Astrocyte of the spinal cord (primary cell): ENCODE data around the gene COL23A1.

ENCODE experiments used
- DNase-seq: peaks from one replicate; pipeline ENCODE4 v3.0.0; 2011; ENCODE audit warnings: low read depth, low spot score
- H3K4me3 ChIP-seq: 2 replicates; pipeline ENCODE4 v1.5.1; 2011; ENCODE audit warnings: low read depth, mild to moderate bottlenecking, low read length, moderate library complexity
- in situ Hi-C: cut with HindIII; loops from 2 replicates; pipeline ENCODE4 v1.10.0; 2017; ENCODE audit warnings: low sequenced_read_pairs
- TF ChIP-seq, protein P1 (sequence below): IDR thresholded peaks from 2 replicates; pipeline ENCODE4 v1.5.1; 2012; ENCODE audit warnings: low read depth, mild to moderate bottlenecking, low read length, inconsistent platforms

The COL23A1 gene

DNA sequence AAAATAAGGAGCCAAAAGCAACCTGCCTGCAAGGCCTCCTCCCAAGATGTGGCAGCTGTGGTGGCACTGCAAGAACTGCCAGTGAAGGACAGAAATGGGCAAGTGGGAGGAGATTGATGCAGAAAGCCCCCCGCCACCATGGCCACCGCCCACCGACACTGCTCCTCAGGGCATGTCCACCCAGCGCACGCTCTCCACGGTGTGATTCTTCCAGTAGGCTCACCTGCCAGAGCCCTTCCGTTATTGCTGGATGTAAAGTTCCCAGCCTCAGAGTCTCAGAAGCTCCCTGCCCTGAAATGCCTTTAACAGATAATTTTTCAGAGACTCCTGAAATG, 202.4 kb downstream of the COL23A1 start:
- TF ChIP-seq, protein P1, sequence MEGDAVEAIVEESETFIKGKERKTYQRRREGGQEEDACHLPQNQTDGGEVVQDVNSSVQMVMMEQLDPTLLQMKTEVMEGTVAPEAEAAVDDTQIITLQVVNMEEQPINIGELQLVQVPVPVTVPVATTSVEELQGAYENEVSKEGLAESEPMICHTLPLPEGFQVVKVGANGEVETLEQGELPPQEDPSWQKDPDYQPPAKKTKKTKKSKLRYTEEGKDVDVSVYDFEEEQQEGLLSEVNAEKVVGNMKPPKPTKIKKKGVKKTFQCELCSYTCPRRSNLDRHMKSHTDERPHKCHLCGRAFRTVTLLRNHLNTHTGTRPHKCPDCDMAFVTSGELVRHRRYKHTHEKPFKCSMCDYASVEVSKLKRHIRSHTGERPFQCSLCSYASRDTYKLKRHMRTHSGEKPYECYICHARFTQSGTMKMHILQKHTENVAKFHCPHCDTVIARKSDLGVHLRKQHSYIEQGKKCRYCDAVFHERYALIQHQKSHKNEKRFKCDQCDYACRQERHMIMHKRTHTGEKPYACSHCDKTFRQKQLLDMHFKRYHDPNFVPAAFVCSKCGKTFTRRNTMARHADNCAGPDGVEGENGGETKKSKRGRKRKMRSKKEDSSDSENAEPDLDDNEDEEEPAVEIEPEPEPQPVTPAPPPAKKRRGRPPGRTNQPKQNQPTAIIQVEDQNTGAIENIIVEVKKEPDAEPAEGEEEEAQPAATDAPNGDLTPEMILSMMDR, result no peak
- in situ Hi-C loops, result no loop called here
- H3K4me3 ChIP-seq, result no peak overlapping the region
- no peak for DNase-seq

DNA sequence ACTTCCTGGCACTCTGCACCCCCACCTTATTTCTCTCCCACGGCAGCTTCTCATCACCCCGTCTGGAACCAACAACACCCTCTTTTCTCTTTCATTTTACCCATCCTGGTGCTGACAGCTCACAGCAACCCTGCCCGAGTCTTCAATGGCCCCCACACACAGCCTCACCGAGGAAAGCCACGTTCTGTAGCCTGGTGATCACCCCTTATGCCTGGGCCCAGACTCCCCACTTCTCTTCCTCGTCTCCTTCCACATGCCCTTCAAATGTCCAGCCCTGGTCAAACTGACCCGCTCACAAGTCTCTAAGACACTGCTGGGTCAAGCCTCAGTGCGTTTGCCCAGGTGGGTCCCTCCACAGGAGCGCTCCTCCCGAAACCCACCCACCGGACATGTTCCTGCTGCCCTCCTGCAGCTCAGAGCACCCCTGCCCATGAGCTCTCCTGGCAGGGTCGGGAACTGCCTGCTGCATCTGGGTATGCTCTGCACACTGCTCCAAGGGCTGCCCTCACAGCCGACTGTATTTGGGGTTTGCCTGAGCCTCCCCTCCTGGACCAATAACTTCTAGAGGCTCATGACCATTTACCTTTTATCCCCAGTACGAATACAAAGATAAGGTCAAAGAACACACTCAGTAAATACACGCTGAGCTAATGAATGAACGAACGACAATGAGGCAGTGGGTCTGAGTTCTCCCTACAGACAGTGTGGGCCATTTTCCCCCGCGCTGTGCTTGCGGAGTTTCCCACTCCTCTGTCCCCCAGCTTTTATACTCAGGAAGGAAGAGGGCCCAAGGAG, 202.9 kb downstream of the COL23A1 start:
- DNase-seq, result no peak
- in situ Hi-C loops, result no loop called here
- TF ChIP-seq, protein P1, result no peak
- no peak overlapping the region for H3K4me3 ChIP-seq

DNA sequence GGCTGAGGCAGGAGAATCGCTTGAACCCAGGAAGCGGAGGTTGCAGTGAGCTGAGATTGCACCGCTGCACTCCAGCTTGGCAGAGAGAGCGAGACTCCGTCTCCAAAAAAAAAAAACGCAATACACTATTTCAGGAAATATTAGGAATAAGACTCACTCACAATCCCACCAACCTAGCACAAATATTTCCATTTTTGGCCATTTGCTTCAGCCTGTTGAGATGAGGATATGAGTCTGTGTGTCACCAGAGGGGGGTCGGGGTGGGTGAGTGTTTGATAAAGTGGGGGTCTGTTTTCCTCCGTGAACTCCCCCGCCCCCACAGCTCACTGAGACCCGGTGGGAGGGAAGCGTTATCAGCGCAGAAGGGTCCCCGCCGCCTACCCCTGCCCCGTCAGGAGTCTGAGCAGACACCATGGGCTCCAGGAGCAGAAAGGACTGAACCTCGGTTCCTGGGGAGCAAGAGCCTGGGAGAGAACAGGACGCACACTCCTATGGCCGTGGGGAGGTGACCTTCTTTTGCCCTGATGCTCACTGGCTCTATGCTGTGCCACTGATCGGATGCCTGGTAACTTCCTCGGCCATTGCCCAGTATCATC, 203.8 kb downstream of the COL23A1 start:
- no peak overlapping the region for H3K4me3 ChIP-seq
- in situ Hi-C loops, result no loop called here
- TF ChIP-seq, protein P1, result no peak
- DNase-seq, result no peak

DNA sequence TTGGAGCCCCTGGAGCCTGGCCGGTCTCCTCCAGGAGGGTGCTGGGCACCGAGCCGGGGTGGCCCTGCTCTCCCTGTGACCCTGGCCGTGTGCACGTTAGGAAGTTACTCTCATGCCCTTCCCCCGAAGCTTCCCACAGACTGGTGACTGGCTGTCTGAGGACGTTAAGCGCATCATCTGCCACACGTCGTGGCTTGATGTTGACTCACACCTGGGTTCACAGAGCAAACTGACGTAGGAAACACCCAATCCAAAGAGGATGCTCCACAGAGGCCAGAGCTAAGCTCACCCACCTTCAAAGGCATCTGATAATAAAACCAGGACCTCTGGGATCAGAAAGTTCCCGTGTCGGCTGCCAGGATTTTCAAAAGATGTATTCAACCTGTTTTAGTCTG, 204.7 kb downstream of the COL23A1 start:
- TF ChIP-seq, protein P1, result no peak
- DNase-seq, result no peak
- H3K4me3 ChIP-seq, result no peak overlapping the region
- in situ Hi-C loops, result no loop called here

DNA sequence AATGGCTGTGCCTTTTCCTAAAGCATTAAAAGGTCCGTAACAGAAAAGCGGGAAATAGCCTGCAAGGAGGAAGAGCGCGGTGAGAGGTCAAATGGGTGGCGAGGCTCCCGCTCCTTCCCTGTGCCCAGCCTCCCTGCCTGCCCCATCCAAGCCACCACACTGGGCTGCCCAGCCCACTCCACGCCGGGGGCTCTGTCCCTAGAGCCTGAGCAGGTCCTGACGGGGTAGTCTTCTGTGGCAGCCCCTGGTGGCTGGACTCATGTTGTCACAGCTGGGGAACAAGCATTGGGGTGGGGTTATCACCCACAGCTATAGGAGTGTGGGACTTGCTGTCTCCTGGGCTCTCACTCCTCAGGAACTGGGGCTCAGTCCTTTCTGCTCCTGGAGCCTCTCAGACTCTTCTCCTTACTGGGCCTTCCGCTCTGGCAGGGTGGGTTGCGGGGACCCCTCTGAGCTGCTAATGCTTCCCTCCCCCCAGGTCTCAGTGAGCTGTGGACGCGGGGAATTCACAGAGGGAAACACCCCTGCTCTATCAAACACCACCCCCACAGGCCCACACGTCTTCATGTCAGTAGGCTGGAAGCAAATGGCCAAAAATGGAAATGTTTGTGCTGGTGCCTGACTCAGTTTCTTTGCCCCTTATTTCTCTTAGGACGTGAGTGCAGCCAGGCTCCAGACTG, 205.2 kb downstream of the COL23A1 start:
- DNase-seq, result no peak
- in situ Hi-C loops, result no loop called here
- no peak overlapping the region for H3K4me3 ChIP-seq
- TF ChIP-seq, protein P1, result no peak

GRCh38 chr5:178383919-178384815, 206.0 kb downstream of the COL23A1 start:
- in situ Hi-C loops, result no loop called here
- TF ChIP-seq, protein P1, result no peak
- DNase-seq, result no peak
- no peak overlapping the region for H3K4me3 ChIP-seq
